Stimulated activated CD8-positive, alpha-beta memory T cell treated with anti-CD3 and anti-CD28 coated beads, Interleukin-7, amount 100 ng/mL, for 4 hours (primary cell): Measurements from ENCODE around the gene MRM3.
"Not testable (repeated sequence)": the region's sequence is repeated elsewhere in the genome, so short reads cannot be mapped to it uniquely, and the experiment has no call there.

Source experiments
- DNase-seq, 2 donors: peaks; one replicate each; pipeline ENCODE4 v3.0.0-alpha.2; 2020; ENCODE audit warnings: low read depth in 2 of 2

MRM3 gene

GRCh38 chr17:824378-824777 is 42.2 kb downstream of the MRM3 start:
- no peak for DNase-seq

- DNase-seq = no peak
Observed at GRCh38 chr17:825216-825615, 43.1 kb downstream of the MRM3 start.

- no peak for DNase-seq
Observed at GRCh38 chr17:826778-827177, 44.6 kb downstream of the MRM3 start.

- DNase-seq = no peak
Observed at GRCh38 chr17:828761-829160, 46.6 kb downstream of the MRM3 start.

GRCh38 chr17:829614-830013 is 47.5 kb downstream of the MRM3 start:
- not testable (repeated sequence) for DNase-seq

GRCh38 chr17:830381-830780 is 48.2 kb downstream of the MRM3 start:
- no peak for DNase-seq

- no peak for DNase-seq
Observed at GRCh38 chr17:830950-831349, 48.8 kb downstream of the MRM3 start.

- no peak for DNase-seq
Observed at GRCh38 chr17:834136-834535, 52.0 kb downstream of the MRM3 start.

- DNase-seq = no peak
Observed at GRCh38 chr17:835263-835662, 53.1 kb downstream of the MRM3 start.

GRCh38 chr17:835721-836120 is 53.6 kb downstream of the MRM3 start:
- not testable (repeated sequence) for DNase-seq

- DNase-seq = no peak
Observed at GRCh38 chr17:836151-836550, 54.0 kb downstream of the MRM3 start.

GRCh38 chr17:838486-838885 is 56.3 kb downstream of the MRM3 start:
- DNase-seq = no peak

GRCh38 chr17:841313-841712 is 59.2 kb downstream of the MRM3 start:
- no peak for DNase-seq
